ENCODE measurements around the gene APLF.
"Not testable (repeated sequence)": the region's sequence is repeated elsewhere in the genome, so short reads cannot be mapped to it uniquely, and the experiment has no call there.

APLF gene

GRCh38 chr2:68537011-68537410 is 69.6 kb downstream of the APLF start:
- Histone ChIP-seq H3K27me3 (ENCODE audit: control insufficient read depth, insufficient read depth, low read length) (no peaks in the 10 kb centered on the region), H3K9ac (ENCODE audit: low read depth, low read length) (no peak overlapping the region), H3K9me3 (ENCODE audit: control insufficient read depth, insufficient read depth, low read length) (no peaks in the 10 kb centered on the region), H3K36me3 (ENCODE audit: control insufficient read depth, insufficient read depth, low read length) (no peaks in the 10 kb centered on the region), H3K4me3 (ENCODE audit: low read depth, low read length) (no peak overlapping the region), H3K27ac (ENCODE audit: low read depth, low read length) (no peak overlapping the region), H3K4me1 (ENCODE audit: control insufficient read depth, insufficient read depth, low read length) (no peaks in the 10 kb centered on the region)

GRCh38 chr2:68537809-68538208 is 70.4 kb downstream of the APLF start:
- H3K27ac ChIP-seq (ENCODE audit: low read depth, low read length) = no peak overlapping the region
- no peaks in the 10 kb centered on the region for H3K27me3 ChIP-seq (ENCODE audit: control insufficient read depth, insufficient read depth, low read length)
- H3K4me1 ChIP-seq (ENCODE audit: control insufficient read depth, insufficient read depth, low read length) = no peaks in the 10 kb centered on the region
- H3K4me3 ChIP-seq (ENCODE audit: low read depth, low read length) = no peak overlapping the region
- no peaks in the 10 kb centered on the region for H3K9me3 ChIP-seq (ENCODE audit: control insufficient read depth, insufficient read depth, low read length)
- H3K9ac ChIP-seq (ENCODE audit: low read depth, low read length) = no peak overlapping the region
- H3K36me3 ChIP-seq (ENCODE audit: control insufficient read depth, insufficient read depth, low read length) = no peaks in the 10 kb centered on the region

GRCh38 chr2:68544811-68545210 is 77.4 kb downstream of the APLF start:
- H3K27me3 ChIP-seq (ENCODE audit: control insufficient read depth, insufficient read depth, low read length) = no peaks in the 10 kb centered on the region
- H3K9me3 ChIP-seq (ENCODE audit: control insufficient read depth, insufficient read depth, low read length) = no peaks in the 10 kb centered on the region
- H3K4me3 ChIP-seq (ENCODE audit: low read depth, low read length) = no peak overlapping the region
- no peaks in the 10 kb centered on the region for H3K4me1 ChIP-seq (ENCODE audit: control insufficient read depth, insufficient read depth, low read length)
- no peaks in the 10 kb centered on the region for H3K36me3 ChIP-seq (ENCODE audit: control insufficient read depth, insufficient read depth, low read length)
- no peak overlapping the region for H3K9ac ChIP-seq (ENCODE audit: low read depth, low read length)
- H3K27ac ChIP-seq (ENCODE audit: low read depth, low read length) = no peak overlapping the region

- no peak overlapping the region for H3K9ac ChIP-seq (ENCODE audit: low read depth, low read length)
- H3K4me1 ChIP-seq (ENCODE audit: control insufficient read depth, insufficient read depth, low read length) = peaks cover 14% of the 10 kb centered on the region; the same call in 1 of the 2 replicates
- no peaks in the 10 kb centered on the region for H3K9me3 ChIP-seq (ENCODE audit: control insufficient read depth, insufficient read depth, low read length)
- no peak overlapping the region for H3K27ac ChIP-seq (ENCODE audit: low read depth, low read length)
- H3K36me3 ChIP-seq (ENCODE audit: control insufficient read depth, insufficient read depth, low read length) = no peaks in the 10 kb centered on the region
- no peaks in the 10 kb centered on the region for H3K27me3 ChIP-seq (ENCODE audit: control insufficient read depth, insufficient read depth, low read length)
- no peak overlapping the region for H3K4me3 ChIP-seq (ENCODE audit: low read depth, low read length)
Measured at GRCh38 chr2:68548396-68548795, 81.0 kb downstream of the APLF start.

GRCh38 chr2:68553098-68553497 is 85.7 kb downstream of the APLF start:
- Histone ChIP-seq H3K36me3 (ENCODE audit: control insufficient read depth, insufficient read depth, low read length) (no peaks in the 10 kb centered on the region), H3K4me1 (ENCODE audit: control insufficient read depth, insufficient read depth, low read length) (peaks cover 14% of the 10 kb centered on the region; the same call in 1 of the 2 replicates), H3K27me3 (ENCODE audit: control insufficient read depth, insufficient read depth, low read length) (no peaks in the 10 kb centered on the region), H3K27ac (ENCODE audit: low read depth, low read length) (no peak overlapping the region), H3K9me3 (ENCODE audit: control insufficient read depth, insufficient read depth, low read length) (no peaks in the 10 kb centered on the region), H3K4me3 (ENCODE audit: low read depth, low read length) (no peak overlapping the region), H3K9ac (ENCODE audit: low read depth, low read length) (no peak overlapping the region)

- H3K4me3 ChIP-seq (ENCODE audit: low read depth, low read length); H3K27ac ChIP-seq (ENCODE audit: low read depth, low read length); H3K36me3 ChIP-seq (ENCODE audit: control insufficient read depth, insufficient read depth, low read length); H3K9ac ChIP-seq (ENCODE audit: low read depth, low read length); H3K9me3 ChIP-seq (ENCODE audit: control insufficient read depth, insufficient read depth, low read length); H3K27me3 ChIP-seq (ENCODE audit: control insufficient read depth, insufficient read depth, low read length): not testable (repeated sequence)
- peaks cover 12% of the 10 kb centered on the region; the same call in 1 of the 2 replicates for H3K4me1 ChIP-seq (ENCODE audit: control insufficient read depth, insufficient read depth, low read length)
Measured at GRCh38 chr2:68555425-68556206, 88.2 kb downstream of the APLF start.

- no peaks in the 10 kb centered on the region for H3K9me3 ChIP-seq (ENCODE audit: control insufficient read depth, insufficient read depth, low read length)
- peaks cover 5% of the 10 kb centered on the region; the same call in 1 of the 2 replicates for H3K4me1 ChIP-seq (ENCODE audit: control insufficient read depth, insufficient read depth, low read length)
- H3K4me3 ChIP-seq (ENCODE audit: low read depth, low read length) = no peak overlapping the region
- H3K9ac ChIP-seq (ENCODE audit: low read depth, low read length) = no peak overlapping the region
- H3K36me3 ChIP-seq (ENCODE audit: control insufficient read depth, insufficient read depth, low read length) = no peaks in the 10 kb centered on the region
- H3K27ac ChIP-seq (ENCODE audit: low read depth, low read length) = no peak overlapping the region
- H3K27me3 ChIP-seq (ENCODE audit: control insufficient read depth, insufficient read depth, low read length) = no peaks in the 10 kb centered on the region
Measured at GRCh38 chr2:68556381-68556780, 89.0 kb downstream of the APLF start.

GRCh38 chr2:68558576-68558975 is 91.2 kb downstream of the APLF start:
- no peaks in the 10 kb centered on the region for H3K27me3 ChIP-seq (ENCODE audit: control insufficient read depth, insufficient read depth, low read length)
- H3K9ac ChIP-seq (ENCODE audit: low read depth, low read length) = no peak overlapping the region

GRCh38 chr2:68559692-68560091 is 92.3 kb downstream of the APLF start:
- no peak overlapping the region for H3K4me3 ChIP-seq (ENCODE audit: low read depth, low read length)
- H3K9ac ChIP-seq (ENCODE audit: low read depth, low read length) = no peak overlapping the region
- no peaks in the 10 kb centered on the region for H3K27me3 ChIP-seq (ENCODE audit: control insufficient read depth, insufficient read depth, low read length)
- H3K4me1 ChIP-seq (ENCODE audit: control insufficient read depth, insufficient read depth, low read length) = no peaks in the 10 kb centered on the region
- H3K9me3 ChIP-seq (ENCODE audit: control insufficient read depth, insufficient read depth, low read length) = no peaks in the 10 kb centered on the region
- H3K36me3 ChIP-seq (ENCODE audit: control insufficient read depth, insufficient read depth, low read length) = no peaks in the 10 kb centered on the region
- H3K27ac ChIP-seq (ENCODE audit: low read depth, low read length) = no peak overlapping the region

More at GRCh38 chr2:68558576-68558975, 91.2 kb downstream of the APLF start:
- Histone ChIP-seq H3K4me1 (ENCODE audit: control insufficient read depth, insufficient read depth, low read length) (no peaks in the 10 kb centered on the region), H3K36me3 (ENCODE audit: control insufficient read depth, insufficient read depth, low read length) (no peaks in the 10 kb centered on the region), H3K27ac (ENCODE audit: low read depth, low read length) (no peak overlapping the region), H3K4me3 (ENCODE audit: low read depth, low read length) (no peak overlapping the region), H3K9me3 (ENCODE audit: control insufficient read depth, insufficient read depth, low read length) (no peaks in the 10 kb centered on the region)

- no peaks in the 10 kb centered on the region for H3K27me3 ChIP-seq (ENCODE audit: control insufficient read depth, insufficient read depth, low read length)
- no peaks in the 10 kb centered on the region for H3K9me3 ChIP-seq (ENCODE audit: control insufficient read depth, insufficient read depth, low read length)
- H3K4me1 ChIP-seq (ENCODE audit: control insufficient read depth, insufficient read depth, low read length) = no peaks in the 10 kb centered on the region
- H3K4me3 ChIP-seq (ENCODE audit: low read depth, low read length) = no peak overlapping the region
- no peaks in the 10 kb centered on the region for H3K36me3 ChIP-seq (ENCODE audit: control insufficient read depth, insufficient read depth, low read length)
- H3K27ac ChIP-seq (ENCODE audit: low read depth, low read length) = no peak overlapping the region
- no peak overlapping the region for H3K9ac ChIP-seq (ENCODE audit: low read depth, low read length)
Measured at GRCh38 chr2:68560545-68560944, 93.2 kb downstream of the APLF start.

- H3K9ac ChIP-seq (ENCODE audit: low read depth, low read length) = no peak overlapping the region
- H3K27me3 ChIP-seq (ENCODE audit: control insufficient read depth, insufficient read depth, low read length) = no peaks in the 10 kb centered on the region
- no peaks in the 10 kb centered on the region for H3K36me3 ChIP-seq (ENCODE audit: control insufficient read depth, insufficient read depth, low read length)
- no peaks in the 10 kb centered on the region for H3K4me1 ChIP-seq (ENCODE audit: control insufficient read depth, insufficient read depth, low read length)
- H3K9me3 ChIP-seq (ENCODE audit: control insufficient read depth, insufficient read depth, low read length) = no peaks in the 10 kb centered on the region
- H3K4me3 ChIP-seq (ENCODE audit: low read depth, low read length) = no peak overlapping the region
- no peak overlapping the region for H3K27ac ChIP-seq (ENCODE audit: low read depth, low read length)
Measured at GRCh38 chr2:68561372-68561771, 94.0 kb downstream of the APLF start.
